GM23338 (cell line): ENCODE data around the gene ZFR. TPM values are rescaled to one million over a fixed set of nuclear protein-coding genes. Genes with fewer than 3 reads are reported as not detected.
A peak's percentile ranks its signal among the peaks of the same experiment; 100 is the strongest.

Experiments
- ATAC-seq: fragments of 200-7000 bp; cut with Tn5 transposase; 3 replicates; pipeline ENCODE4 v1.9.1; 2020
- DNase-seq: peaks from one replicate; pipeline ENCODE4 v3.0.0-alpha.2; 2015; ENCODE audit warnings: low spot score
- H2AFZ ChIP-seq: fragments of 200-600 bp; sonication (generic); 2 replicates; pipeline ENCODE4 v1.8.0; 2016; ENCODE audit warnings: antibody characterized with exemption, mild to moderate bottlenecking, moderate library complexity
- H3F3A ChIP-seq: fragments of 200-600 bp; sonication (generic); replicated peaks from 2 replicates; pipeline ENCODE4 v1.8.0; 2017; ENCODE audit warnings: antibody characterized with exemption, mixed run types, low read depth
- H3K27ac ChIP-seq: fragments of 200-600 bp; sonication (generic); 2 replicates; pipeline ENCODE4 v1.6.1; 2016; ENCODE audit warnings: low read depth
- H3K27me3 ChIP-seq: fragments of 200-600 bp; sonication (generic); 2 replicates; pipeline ENCODE4 v1.8.0; 2016; ENCODE audit warnings: mild to moderate bottlenecking, mixed run types, moderate library complexity; ENCODE audit not compliant: insufficient read depth
- H3K36me3 ChIP-seq: fragments of 200-600 bp; sonication (generic); 2 replicates; pipeline ENCODE4 v1.8.0; 2016; ENCODE audit warnings: mild to moderate bottlenecking; ENCODE audit not compliant: insufficient read depth
- H3K4me1 ChIP-seq: fragments of 200-600 bp; sonication (generic); 2 replicates; pipeline ENCODE4 v1.8.0; 2016; ENCODE audit warnings: mild to moderate bottlenecking, moderate library complexity; ENCODE audit not compliant: insufficient read depth
- H3K4me2 ChIP-seq: fragments of 200-600 bp; sonication (generic); 2 replicates; pipeline ENCODE4 v1.7.1; 2017; ENCODE audit warnings: mixed run types
- H3K4me3 ChIP-seq: fragments of 200-600 bp; sonication (generic); 2 replicates; pipeline ENCODE4 v1.6.1; 2016; ENCODE audit warnings: mixed run types
- H3K79me2 ChIP-seq: fragments of 200-600 bp; sonication (generic); replicated peaks from 2 replicates; pipeline ENCODE4 v1.8.0; 2017; ENCODE audit warnings: mild to moderate bottlenecking; ENCODE audit not compliant: insufficient read depth
- H3K9me2 ChIP-seq: fragments of 200-600 bp; sonication (generic); 2 replicates; pipeline ENCODE4 v1.8.0; 2017; ENCODE audit not compliant: insufficient read depth
- H4K20me1 ChIP-seq: fragments of 200-600 bp; sonication (generic); replicated peaks from 2 replicates; pipeline ENCODE4 v1.8.0; 2017; ENCODE audit warnings: mild to moderate bottlenecking; ENCODE audit not compliant: insufficient read depth
- H3K27ac Mint-ChIP-seq: 2 replicates; pipeline ENCODE4 v1.8.0; 2020; ENCODE audit warnings: inconsistent platforms, mild to moderate bottlenecking, moderate library complexity, mixed read lengths
- H3K27me3 Mint-ChIP-seq: 3 replicates; pipeline ENCODE4 v1.8.0; 2022; ENCODE audit warnings: low read depth, mild to moderate bottlenecking, moderate library complexity, mixed read lengths, inconsistent platforms; ENCODE audit not compliant: insufficient read depth, poor library complexity
- H3K36me3 Mint-ChIP-seq: 3 replicates; pipeline ENCODE4 v1.8.0; 2021; ENCODE audit warnings: low read depth, mild to moderate bottlenecking, inconsistent platforms, moderate library complexity, mixed read lengths
- H3K4me1 Mint-ChIP-seq: 3 replicates; pipeline ENCODE4 v1.8.0; 2020; ENCODE audit warnings: mild to moderate bottlenecking, inconsistent platforms, mixed read lengths
- H3K4me3 Mint-ChIP-seq: 3 replicates; pipeline ENCODE4 v1.8.0; 2021; ENCODE audit warnings: moderate library complexity, mild to moderate bottlenecking, inconsistent platforms, mixed read lengths
- H3K9me3 Mint-ChIP-seq: 3 replicates; pipeline ENCODE4 v1.8.0; 2020; ENCODE audit warnings: moderate library complexity, mild to moderate bottlenecking, inconsistent platforms, mixed read lengths
- CREB1 ChIP-seq: fragments of 250-450 bp; sonication (Bioruptor Pico); IDR thresholded peaks from 2 replicates; pipeline ENCODE4 v1.5.0; 2020; ENCODE audit warnings: low read depth, mild to moderate bottlenecking, moderate library complexity
- EZH2phosphoT487 ChIP-seq: fragments of 200-600 bp; sonication (generic); IDR thresholded peaks from one replicate; pipeline ENCODE4 v1.8.1; 2018; ENCODE audit warnings: antibody characterized with exemption; ENCODE audit not compliant: unreplicated experiment
- JUNB ChIP-seq: IDR thresholded peaks from one replicate; pipeline ENCODE4 v1.6.1; 2016; ENCODE audit warnings: antibody characterized with exemption; ENCODE audit not compliant: unreplicated experiment
- NANOG ChIP-seq: IDR thresholded peaks from 2 replicates; pipeline ENCODE4 v1.6.1; 2016; ENCODE audit warnings: antibody characterized with exemption, borderline replicate concordance
- POLR2AphosphoS5 ChIP-seq: IDR thresholded peaks from 2 replicates; pipeline ENCODE4 v1.6.1; 2016; ENCODE audit warnings: antibody characterized with exemption, low read depth
- REST ChIP-seq: IDR thresholded peaks from one replicate; pipeline ENCODE4 v1.6.1; 2018; ENCODE audit warnings: antibody characterized with exemption; ENCODE audit not compliant: unreplicated experiment
- ZNF331 ChIP-seq: fragments of 250-450 bp; sonication (Bioruptor Pico); IDR thresholded peaks from 2 replicates; pipeline ENCODE4 v1.5.0; 2020; ENCODE audit warnings: low read depth, mild to moderate bottlenecking, moderate library complexity
- ZNF462 ChIP-seq: fragments of 250-450 bp; sonication (Bioruptor Pico); IDR thresholded peaks from 2 replicates; pipeline ENCODE4 v1.5.0; 2020; ENCODE audit warnings: mild to moderate bottlenecking, moderate library complexity
- polyA plus RNA-seq: library from polyadenylated mRNA; unstranded; fragments of >200 nt; fragmentation: Nextera tagmentation; extraction: Ambion mirVana; gene quantifications from 2 replicates; pipeline ENCODE4 v1.2.1, GENCODE V29; 2016
- total RNA-seq: library from RNA; depleted of rRNA; stranded (reverse); fragments of >200 nt; shearing (Covaris generic); gene quantifications from 2 replicates; pipeline ENCODE4 v1.2.3, GENCODE V29; 2014

The ZFR gene
- total and polyA plus RNA-seq, 2 experiments from 2014 or later = 92.4 to 103 TPM

DNA sequence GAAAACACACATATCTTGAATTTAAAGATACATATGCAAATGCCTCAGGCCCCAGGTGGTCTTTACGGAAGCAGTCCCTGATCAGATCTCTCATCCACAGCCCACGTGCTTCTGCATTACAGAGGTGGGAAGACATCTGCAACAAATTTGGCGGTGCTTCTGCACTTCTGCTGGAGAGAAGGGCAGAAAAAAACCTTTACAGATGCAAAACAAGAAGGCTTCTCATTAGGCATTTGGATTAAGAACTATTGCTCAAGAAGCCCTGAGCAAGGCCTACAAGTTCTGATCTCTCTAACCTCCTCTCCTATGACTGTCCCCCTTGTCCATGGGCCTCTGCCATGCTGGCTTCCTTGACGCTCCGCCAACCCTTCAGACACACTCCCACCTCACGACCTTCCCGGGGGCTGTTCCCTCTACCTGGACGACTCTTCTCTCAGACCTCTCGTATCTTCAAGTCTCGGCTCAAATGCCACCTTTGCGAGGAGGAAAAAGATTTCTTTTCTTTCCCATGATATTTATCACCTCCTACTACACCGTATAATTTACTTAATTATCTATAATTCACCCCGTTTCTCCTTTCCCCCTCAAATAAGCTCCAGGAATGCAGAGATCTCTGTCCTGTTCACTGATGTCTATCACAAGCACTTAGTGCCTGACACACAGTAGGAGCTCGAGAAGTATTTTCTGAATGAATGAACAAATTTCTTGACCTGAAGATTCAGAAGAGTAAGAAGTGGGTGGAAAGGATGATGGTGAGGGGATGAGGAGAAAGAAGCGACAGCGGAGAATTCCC, 132.9 kb downstream of the ZFR start:
- ATAC-seq (peak; percentile 5), DNase-seq (peak; percentile 69)
- Histone ChIP-seq H2AFZ (no peak overlapping the region; the same call in 1 of the 2 replicates), H3K27ac (peak overlapping the region; percentile 58), H3K4me1 (peaks cover 11% of the 10 kb centered on the region; the same call in 1 of the 2 replicates), H3K4me2 (peak overlapping the region; percentile 96), H4K20me1 (peaks cover 26% of the 10 kb centered on the region; the same call in 1 of the 2 replicates), H3F3A (peaks cover 4% of the 10 kb centered on the region; the same call in 1 of the 2 replicates), H3K36me3 (no peaks in the 10 kb centered on the region), H3K9me2 (no peaks in the 10 kb centered on the region), H3K79me2 (peaks cover 60% of the 10 kb centered on the region), H3K4me3 (peak overlapping the region; percentile 91), H3K27me3 (no peaks in the 10 kb centered on the region)
- Mint-ChIP-seq H3K27ac (peak overlapping the region; percentile 39), H3K9me3 (no peaks in the 10 kb centered on the region), H3K27me3 (peaks cover 6% of the 10 kb centered on the region), H3K4me3 (peak overlapping the region; percentile 91), H3K4me1 (peaks cover 33% of the 10 kb centered on the region), H3K36me3 (peaks cover 15% of the 10 kb centered on the region)
- TF ChIP-seq ZNF331 (CRISPR knock-in tag) (no peak), REST (no peak), JUNB (no peak), POLR2AphosphoS5 (no peak), ZNF462 (CRISPR knock-in tag) (no peak), EZH2phosphoT487 (no peak), NANOG (no peak), CREB1 (CRISPR knock-in tag) (no peak)
